A172 (cell line): ENCODE results near the gene TGM2. TPM values are rescaled to one million over a fixed set of nuclear protein-coding genes. Genes with fewer than 3 reads are reported as not detected.

Source experiments
- DNase-seq: peaks from one replicate; pipeline ENCODE4 v3.0.0-alpha.2; 2015; ENCODE audit warnings: low spot score
- total RNA-seq: library from RNA; depleted of rRNA; stranded (reverse); fragments of >200 nt; shearing (Covaris generic); gene quantifications from 2 replicates; pipeline ENCODE4 v1.2.3, GENCODE V29; 2014

TGM2 gene
- total RNA-seq, 1 experiment from 2014 or later, result 13.9 TPM

GRCh38 chr20:38177201-38177600 is 12.1 kb upstream of the TGM2 start:
- no peak for DNase-seq

- DNase-seq, result no peak
These were observed 10.5 kb upstream of the TGM2 start for GRCh38 chr20:38175304-38176180.

GRCh38 chr20:38173237-38174156 is 8.4 kb upstream of the TGM2 start:
- peak; percentile 96 for DNase-seq

GRCh38 chr20:38172408-38172807 is 7.3 kb upstream of the TGM2 start:
- DNase-seq, result peak; percentile 39

DNA sequence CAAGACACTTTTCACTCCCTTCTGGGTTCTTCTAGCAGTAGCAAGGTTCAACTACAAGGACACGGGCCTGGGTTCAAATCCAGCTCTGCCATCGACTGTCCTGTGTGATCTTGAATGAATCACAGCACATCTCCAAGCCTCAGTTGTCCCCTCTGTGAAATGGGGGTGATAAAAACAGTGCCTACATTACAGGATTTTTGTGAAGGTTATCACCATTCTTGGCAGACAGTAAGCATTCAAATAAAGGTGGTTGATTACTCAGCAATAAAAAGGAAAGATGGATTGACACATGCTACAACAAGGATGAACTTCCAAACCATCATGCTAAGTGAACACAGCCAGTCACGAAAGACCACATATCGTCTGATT is 6.6 kb upstream of the TGM2 start:
- DNase-seq, result no peak

DNA sequence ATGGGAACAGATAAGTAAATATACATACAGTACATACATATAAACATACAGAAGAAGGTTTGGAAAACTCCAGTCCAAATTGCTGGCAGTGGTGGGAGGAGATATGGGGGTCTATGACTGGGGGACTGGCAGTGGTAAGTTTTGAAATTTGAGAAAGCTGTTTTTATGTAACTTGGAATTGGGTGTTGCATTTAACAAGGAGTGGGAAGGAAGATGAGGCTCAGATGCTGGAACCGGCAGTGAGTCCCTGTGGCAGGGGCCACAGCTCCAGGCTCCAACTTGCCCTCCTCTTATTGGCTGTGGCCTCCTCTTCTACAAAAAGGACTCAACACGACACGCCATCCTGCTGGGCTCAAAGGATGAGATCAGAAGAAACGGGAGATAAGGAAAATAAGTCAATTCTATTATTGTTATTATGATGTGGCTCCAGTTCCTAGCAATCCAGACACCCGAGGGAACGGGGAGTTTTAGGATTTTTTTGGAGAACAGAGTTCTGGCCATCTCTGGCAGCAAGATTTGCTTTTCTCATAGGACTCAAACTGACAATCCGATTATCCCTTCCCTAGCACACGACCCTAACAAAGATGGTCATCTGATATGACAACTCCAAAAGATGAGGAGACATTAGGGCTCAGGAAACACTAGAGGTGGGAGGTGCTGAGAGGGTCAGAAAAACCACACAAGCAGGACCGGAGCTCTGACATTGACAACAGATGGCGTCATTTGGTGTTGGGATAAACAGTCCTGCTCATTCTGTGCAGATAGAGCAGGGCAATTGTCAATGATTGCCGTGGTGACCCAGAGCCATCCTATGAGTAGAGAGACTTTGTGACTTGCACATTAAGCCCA is 6.0 kb upstream of the TGM2 start:
- no peak for DNase-seq

- no peak for DNase-seq
These were observed 5.3 kb upstream of the TGM2 start for GRCh38 chr20:38170219-38170825.

- no peak for DNase-seq
These were observed 4.6 kb upstream of the TGM2 start for GRCh38 chr20:38169636-38170193.

- peak; percentile 58 for DNase-seq
These were observed 3.9 kb upstream of the TGM2 start for GRCh38 chr20:38168791-38169589.

DNA sequence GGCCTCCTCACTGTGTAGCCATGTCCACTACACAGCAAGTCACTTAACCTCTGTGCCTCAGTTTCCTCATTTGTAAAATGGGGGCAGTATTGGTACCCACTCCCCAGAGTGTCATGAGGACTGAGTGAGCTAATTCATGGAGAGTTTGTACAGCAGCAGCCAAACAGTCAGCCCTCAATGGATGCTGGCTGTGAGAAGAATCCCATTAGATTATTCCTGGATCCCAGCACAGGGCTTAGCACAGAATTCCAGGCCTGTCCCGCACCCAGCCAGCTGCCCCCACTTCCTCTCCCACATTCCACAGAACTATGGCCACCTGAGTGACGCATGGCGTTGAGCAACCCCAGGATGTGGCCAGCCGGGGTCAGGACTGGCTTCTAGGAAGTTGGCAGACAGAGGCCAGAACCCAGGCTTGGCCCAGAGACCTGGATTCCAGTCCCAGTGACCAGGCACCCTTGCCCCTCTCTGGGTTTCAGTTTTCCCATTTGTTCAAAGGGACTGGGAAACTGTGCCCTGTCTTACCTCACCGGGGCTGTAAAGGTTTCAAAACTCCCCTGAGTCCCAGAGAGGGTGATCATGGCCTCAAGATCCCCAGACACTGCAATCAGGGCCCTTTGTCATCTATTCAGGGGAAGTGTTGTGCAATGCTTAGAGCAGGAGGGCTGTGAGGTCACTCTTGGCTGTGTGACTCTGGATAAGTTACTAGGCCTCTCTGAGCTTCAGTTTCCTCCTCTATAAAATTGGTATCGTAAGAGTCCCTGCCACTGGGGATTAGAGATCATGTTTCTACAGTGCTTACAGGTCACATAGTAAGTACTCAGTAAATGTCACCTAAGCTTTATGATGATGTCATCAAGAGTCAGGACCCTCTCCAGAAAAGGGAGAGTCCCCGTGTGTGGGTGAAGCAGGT is 3.0 kb upstream of the TGM2 start:
- DNase-seq, result peak; percentile 98

DNA sequence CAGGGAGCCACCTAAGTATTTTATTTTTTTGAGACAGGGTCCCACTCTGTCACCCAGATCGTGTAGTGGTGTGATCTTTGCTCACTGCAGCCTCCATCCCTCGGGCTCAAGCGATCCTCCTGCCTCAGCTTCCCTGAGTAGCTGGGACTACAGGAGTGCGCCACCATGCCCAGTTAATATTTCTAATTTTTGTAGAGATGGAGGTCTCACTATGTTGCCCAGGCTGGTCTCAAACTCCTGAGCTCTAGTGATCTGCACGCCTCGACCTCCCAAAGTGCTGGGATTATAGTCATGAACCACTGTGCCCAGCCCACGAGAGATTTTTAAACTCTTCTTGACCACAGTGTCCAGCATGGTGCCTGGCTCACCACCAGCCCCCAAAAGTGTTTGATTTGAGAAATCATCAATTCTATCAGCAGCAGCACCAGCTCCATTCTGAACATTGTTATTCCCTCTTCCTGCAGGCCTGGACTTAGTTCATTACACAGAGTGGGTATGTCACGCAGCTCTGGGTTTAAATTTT is 2.3 kb upstream of the TGM2 start:
- DNase-seq, result no peak

DNA sequence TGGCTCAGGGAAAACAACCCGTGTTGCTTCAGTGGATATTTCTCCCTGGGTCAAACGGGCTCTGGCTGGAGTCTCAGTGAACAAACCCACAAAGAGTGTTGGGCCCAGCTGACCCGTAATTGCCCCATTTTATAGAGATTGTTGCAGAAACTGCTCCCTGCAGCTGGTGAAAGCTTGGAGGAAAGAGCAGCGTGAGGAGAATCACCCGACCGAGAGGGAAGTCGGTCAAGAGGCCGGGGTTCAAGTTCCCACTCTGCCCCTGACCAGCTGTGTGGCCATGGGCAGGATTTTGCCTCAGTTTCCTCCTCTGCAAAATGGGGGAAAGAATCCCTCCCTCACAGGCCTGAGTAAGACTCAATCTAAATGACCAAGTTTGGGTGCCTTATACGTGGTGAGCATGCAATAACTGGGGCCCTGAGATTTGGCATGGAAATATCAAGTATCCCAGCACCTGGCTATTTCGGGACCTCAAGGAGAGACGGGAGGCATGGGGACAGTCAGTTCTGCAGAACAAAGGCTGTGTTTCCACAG is 1.7 kb upstream of the TGM2 start:
- no peak for DNase-seq

DNA sequence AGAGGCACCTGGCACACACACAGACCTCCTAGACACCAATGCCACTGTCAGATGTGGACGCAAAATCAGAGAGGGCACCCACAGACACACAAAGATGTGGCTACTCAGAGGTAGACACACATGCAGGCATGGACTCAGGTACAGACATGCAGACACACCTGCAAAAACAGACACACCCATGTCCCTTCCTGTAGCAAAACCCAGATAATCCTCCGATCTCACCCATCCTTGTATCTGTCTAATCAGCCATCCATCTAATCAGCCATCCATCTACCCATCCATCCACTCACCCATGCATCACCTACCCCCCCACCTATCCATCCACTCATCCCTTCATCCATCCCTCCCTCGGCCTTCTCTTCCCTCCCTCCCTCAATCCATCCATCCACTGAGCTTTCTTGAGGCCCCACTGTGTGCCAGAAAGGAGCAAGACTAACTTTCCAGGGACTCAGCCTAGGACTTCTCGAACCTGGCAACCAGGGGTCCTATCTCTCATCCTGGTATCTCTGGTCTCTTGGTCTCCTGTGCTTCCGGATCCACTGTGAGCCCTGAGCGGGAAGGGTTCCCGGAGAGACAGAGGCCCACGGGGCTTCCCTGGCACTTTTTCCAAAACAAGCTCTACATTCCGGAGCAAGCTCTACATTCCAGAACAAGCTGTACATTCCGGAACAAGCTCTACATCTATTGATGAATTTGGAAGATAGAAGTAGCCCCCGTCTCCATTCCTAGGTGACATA is 1.1 kb upstream of the TGM2 start:
- no peak for DNase-seq

DNA sequence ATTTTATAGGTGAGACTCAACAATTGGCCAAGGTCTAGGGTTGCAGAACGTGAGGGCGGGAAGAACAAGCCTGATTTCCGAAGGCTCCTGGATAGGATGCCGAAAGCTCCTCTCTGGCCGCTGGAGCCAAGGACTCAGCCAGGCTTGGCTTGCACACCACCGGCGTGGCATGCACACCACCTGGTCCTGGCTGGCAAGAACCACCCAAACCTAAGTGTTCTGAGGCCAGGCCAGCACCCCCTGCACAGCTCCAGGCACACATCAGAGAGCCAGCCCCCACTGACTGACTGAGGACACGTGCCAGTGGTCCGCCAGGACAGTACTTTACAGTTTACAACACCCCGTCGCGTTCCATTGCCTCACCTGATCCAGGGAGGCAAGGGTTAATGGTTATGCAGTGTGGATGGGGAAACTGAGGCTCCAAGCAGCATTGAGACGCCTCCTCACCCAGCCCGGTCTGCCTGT is 414 bp downstream of the TGM2 start:
- no peak for DNase-seq

DNA sequence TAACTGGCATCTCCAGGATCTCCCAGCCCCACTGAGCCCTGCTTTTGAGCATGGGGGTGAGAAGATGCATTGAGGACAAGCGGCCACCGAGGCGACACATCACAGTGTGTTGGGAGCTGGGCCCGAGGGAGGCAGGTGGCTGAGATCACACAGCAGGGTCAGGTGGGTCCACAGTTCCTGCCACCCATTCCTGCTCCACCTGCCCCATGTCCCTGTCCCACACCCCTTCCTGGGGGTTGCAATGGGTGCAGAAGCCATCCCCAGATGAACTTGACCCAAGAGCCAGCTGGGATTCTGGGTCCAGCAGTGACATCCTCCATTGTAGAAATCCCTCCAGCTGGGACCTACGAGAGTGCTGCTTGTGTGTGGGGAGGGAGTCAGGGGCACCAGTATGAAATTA is 1.0 kb downstream of the TGM2 start:
- no peak for DNase-seq

DNA sequence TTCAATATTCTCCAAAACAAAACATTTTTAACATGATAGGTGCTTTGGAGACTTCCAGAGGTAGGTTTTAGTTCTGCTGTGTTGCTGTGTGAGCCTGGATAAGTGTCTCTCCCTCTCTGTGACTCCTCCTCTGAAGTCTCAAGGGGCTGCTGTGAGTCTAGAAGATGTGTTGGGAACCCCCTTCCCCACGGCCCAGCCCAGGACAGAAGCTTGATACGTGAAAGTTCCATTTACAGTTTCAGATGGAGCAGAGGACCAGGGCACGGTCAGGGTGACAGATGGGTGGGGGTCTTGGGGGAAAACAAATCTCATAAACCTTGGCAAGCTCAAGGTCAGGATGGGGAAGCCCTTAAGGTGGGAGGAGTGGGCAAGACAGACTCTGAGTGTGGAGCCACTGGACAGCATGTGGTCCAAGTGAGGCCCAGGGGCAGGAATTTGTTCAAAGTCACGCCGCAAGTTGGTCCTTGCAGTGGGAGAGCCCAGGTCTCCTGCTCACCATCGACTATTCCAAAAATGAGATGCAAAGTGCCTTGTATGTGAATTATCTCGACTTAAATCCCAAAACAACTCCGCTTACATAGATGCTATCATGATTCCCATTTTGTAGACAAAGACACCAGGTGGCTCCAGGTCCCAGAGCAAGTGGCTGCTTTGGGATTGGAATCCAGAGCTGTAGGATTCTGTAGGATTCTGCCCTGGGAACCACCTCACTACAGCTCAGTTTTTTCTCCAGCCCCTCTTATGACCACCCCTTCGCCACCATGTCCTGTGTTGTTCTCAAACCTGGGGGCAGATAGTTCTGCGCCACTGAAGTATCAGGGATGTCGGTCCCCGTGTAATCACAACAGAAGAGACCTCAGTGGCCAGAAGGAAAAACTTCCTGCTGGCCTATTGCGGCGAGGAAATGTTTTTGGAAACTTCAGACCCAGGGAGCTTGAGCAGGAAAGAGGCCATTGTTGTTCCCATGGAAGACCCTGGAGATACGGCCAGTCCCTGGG is 1.9 kb downstream of the TGM2 start:
- no peak for DNase-seq

GRCh38 chr20:38162149-38162548 is 2.9 kb downstream of the TGM2 start:
- DNase-seq, result no peak
